Stimulated activated CD4-positive, alpha-beta T cell treated with anti-CD3 and anti-CD28 coated beads, TNF-alpha, amount 100 ng/mL, for 48 hours (primary cell): ENCODE data around the gene EPC1.
"Not testable (repeated sequence)": the region's sequence is repeated elsewhere in the genome, so short reads cannot be mapped to it uniquely, and the experiment has no call there.

ENCODE experiments used
- DNase-seq, 3 donors: peaks; one replicate each; pipeline ENCODE4 v3.0.0-alpha.2; 2020; ENCODE audit warnings: low read depth in 3 of 3

EPC1 gene

DNA sequence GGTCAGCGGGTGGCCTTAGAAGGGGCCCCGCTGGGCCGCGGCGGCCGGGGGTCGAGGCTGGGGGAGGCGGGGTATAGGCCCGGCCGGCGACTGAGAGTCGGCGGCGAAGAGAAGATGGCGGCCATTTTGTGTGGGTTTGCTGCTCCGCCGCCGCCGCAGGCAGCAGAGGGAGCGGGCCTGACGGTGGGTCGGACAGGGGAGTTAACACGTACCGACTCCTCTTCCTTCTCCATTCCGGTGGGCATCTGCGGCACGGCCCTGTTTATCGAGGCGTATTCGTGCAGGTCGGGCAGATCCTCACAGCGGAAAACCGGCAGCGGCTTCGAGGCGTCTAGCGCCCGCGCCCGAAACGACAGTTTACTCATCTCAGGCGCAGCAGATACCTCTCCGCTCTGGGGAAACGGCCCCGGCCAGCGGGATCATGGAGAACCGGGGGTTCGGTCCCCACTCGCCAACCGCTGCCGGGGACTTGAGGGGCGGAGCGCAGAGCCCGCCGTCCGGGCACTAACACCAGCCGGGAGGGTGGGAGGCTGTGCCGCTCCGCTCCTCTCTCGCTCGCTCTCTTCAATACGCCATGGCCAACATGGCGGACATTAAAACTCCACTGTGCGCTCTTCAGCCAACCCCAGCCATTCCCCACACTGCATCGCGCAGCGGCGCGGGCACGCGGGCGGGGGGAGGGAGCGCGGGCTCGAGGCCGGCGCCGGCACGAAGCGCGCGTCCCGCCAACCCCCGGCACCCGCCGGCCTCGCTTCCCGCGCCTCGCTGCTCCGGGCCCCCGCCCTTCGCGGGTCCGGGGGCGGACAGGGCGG, at the start of gene EPC1:
TSS of gene EPC1 (minus strand) at position 608 of the 812 bp plus-strand sequence. CDS start at position 365, 243 bp downstream.
- DNase-seq, result peak; percentile 65 to 77 (median 76)

- DNase-seq, result no peak
Observed at GRCh38 chr10:32393911-32394310, 47.0 kb upstream of the EPC1 start.

DNA sequence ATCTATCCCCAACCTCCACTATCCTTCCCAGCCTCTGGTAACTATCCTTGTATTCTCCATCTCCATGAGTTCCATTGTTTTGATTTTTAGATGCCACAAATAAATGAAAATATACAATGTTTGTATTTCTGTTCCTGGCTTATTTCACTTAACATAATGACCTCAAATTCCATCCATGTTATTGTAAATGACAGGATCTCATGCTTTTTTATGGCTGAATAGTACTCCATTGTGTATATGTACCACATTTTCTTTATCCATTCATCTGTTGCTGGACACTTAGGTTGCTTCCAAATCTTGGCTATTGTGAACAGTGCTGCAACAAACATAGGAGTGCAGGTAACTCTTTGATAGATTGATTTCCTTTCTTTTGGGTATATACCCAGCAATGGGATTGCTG, 45.3 kb upstream of the EPC1 start:
- DNase-seq, result not testable (repeated sequence)

- DNase-seq, result no peak
Observed at GRCh38 chr10:32390193-32390592, 43.2 kb upstream of the EPC1 start.

- DNase-seq, result no peak
Observed at GRCh38 chr10:32388258-32389027, 41.5 kb upstream of the EPC1 start.

- no peak for DNase-seq
Observed at GRCh38 chr10:32386623-32387260, 39.8 kb upstream of the EPC1 start.

- no peak for DNase-seq
Observed at GRCh38 chr10:32384171-32384570, 37.2 kb upstream of the EPC1 start.

- no peak for DNase-seq
Observed at GRCh38 chr10:32381165-32381564, 34.2 kb upstream of the EPC1 start.

DNA sequence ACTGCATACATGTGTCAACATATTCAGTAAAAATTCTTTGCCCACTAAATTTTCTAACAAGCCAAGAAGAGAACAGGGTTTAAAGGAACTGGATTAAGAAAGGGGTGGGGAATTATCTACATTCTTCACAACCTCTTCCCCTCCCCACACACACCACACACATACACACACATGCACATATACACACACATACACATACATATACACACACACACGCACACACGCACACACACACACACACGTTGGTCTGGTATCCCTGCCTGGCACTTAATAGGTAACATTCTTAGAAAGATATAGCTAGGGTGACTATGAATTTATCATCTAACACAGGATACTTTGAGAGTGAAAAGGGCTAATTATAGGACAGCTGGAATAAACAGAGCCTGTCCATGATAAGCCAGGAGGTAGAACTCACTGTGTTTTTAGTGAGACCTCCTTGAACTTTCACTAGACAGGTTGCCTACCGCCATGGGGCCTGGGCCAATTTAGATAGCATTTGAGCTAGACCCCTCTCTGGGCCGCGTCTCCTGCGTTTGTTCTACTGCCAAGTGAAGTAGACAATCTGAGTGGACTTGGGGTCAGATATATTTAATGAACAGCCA, 33.1 kb upstream of the EPC1 start:
- DNase-seq, result no peak

DNA sequence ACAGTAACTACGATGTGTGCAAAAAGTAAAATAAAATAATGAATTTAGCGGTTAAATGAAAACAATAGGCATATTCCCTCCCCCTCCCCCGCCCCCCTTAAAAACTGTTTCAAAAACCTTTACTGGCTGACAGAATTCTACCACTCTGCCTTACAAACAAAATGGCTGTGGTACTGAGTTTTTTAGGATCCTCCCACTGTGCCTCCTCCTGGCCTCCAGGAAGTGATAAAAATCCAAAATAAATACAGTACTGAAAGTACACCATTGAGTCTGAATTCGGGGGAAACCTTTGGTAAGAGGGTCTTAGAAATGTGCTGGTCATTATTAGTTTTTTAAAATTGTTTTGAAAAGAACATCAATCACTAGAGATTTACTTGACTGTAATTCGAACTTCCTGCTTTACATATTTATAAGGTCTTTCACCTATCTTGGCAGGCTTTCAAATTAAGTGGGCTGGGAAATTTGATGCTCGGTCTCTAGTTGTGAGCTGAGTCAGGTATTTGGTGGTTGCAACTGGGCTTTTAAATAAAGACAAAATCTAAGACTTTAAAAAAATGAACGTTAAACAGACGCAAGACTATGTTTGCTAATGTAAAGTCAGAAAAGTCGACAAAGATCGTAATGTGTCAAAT, 32.5 kb upstream of the EPC1 start:
- no peak for DNase-seq

- peak; percentile 79 to 89 (median 86) for DNase-seq
Observed at GRCh38 chr10:32378363-32379317, 31.7 kb upstream of the EPC1 start.

DNA sequence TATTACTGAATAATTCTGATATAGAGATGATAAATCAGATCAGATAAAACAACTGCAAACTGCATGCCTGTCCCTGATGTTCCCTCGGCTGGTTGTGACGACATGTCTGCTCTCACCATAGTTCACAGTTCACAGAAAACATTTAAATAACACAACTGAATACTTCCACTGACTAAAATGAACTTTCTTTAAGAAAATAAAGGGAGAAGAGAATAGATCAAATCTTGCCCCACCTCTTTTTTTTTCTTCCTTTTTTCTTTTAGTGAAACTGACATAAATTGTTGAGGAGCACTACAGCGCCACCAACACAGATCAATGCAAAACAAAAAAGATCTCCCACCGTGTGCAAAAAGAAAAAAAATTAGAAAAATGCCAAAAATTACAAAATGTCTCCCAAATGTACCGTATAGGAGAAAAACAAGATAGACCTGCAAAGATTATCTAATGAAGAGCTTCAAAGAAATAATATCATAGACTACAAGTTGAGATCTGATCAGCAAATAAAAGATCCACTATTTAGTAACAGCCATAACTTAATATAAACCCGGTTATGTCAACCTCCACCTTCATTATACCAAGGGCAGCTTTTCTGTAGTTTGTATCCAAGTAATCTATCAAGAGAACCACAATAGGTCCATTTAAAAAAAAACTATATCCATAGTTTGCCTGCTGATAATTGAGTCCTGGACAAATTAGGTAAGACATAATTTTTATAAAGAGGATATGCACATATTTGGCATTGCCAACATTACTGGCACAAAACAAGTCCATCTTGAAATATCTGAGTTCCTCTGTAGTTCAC, 30.7 kb upstream of the EPC1 start:
- no peak for DNase-seq

DNA sequence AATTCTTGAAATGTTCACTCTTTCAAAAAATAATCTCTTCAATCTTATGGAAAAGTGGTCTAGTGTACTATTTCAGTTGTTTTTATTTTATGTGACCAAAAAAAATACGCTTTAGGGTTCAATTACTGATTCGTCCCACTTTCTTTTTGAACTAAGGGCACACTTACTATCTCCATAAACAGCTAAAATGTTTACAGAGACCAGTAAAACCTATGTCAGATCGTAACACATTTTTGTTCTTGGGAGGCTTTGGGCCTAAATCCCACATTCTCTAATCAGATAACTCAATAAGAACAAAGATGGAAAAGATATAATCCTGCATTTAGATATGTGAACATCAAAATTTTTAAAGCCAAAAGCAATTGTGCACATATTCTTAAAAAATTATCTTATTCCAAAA, 29.8 kb upstream of the EPC1 start:
- no peak for DNase-seq

- no peak for DNase-seq
Observed at GRCh38 chr10:32376097-32376496, 29.1 kb upstream of the EPC1 start.

- no peak for DNase-seq
Observed at GRCh38 chr10:32375631-32376030, 28.7 kb upstream of the EPC1 start.

- DNase-seq, result no peak
Observed at GRCh38 chr10:32374605-32375004, 27.6 kb upstream of the EPC1 start.

- no peak for DNase-seq
Observed at GRCh38 chr10:32373496-32373895, 26.5 kb upstream of the EPC1 start.

GRCh38 chr10:32373031-32373430, 26.1 kb upstream of the EPC1 start:
- no peak for DNase-seq

DNA sequence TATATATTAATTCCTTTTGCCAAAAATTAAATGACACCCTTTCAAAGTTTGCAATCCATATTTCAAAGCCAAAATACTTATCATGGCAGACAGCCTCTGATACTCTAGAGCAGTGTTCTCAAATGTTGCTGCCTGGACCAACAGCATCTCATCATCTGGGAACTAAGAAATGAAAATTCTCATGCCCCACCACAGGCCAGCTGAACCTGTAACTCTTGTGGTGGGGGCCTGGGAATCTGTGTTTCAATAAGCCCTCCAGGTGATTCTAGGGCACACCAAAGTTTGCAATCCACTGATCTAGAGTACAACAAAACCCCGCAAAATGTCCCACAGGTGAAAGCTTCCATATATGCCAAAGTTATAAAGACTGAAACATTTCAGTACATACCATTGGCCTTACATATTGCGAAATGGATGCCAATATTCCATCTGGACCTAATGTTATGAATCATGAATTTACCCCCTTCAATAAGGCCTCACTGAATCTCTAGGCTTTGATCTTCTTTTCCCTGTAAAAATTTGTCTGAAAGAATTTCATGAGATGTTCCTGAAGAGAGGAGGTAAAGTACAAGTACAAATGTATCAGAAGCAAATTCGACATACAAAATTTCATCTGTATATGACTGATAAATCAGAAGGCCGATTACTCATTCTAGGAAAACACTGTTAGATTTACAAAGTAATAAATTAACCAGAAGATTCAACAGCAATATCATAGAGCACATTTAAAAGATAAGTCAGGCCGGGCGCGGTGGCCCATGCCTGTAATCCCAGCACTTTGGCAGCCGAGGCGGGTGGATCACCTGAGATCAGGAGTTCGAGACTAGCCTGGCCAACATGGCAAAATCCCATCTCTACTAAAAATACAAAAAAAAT, 25.3 kb upstream of the EPC1 start:
- no peak for DNase-seq
